Activated CD8-positive, alpha-beta T cell treated with anti-CD3 and anti-CD28 coated beads, Interleukin-2, amount 10 ng/mL, durations not matched to agents 7 days and 5 days (primary cell): ENCODE measurements around the gene PTMA. TPM values are rescaled to one million over a fixed set of nuclear protein-coding genes. Genes with fewer than 3 reads are reported as not detected.

Experiments used
- ATAC-seq: fragments of 150-1000 bp; cut with Tn5 transposase; one replicate; pipeline ENCODE4 v1.10.0; 2021; ENCODE audit warnings: moderate library complexity
- CTCF ChIA-PET: fragments of 350-600 bp; sonication (Branson Sonifier 250); formaldehyde crosslinking; loops from one replicate; lab custom pipeline; 2021; ENCODE audit warnings: antibody characterized with exemption; lab: Charles Lee
- POLR2A ChIA-PET: fragments of 350-600 bp; sonication (Branson Sonifier 250); formaldehyde crosslinking; loops from one replicate; lab custom pipeline; 2021; ENCODE audit warnings: antibody characterized with exemption; lab: Charles Lee
- DNase-seq: peaks from one replicate; pipeline ENCODE4 v3.0.0-alpha.2; 2020
- H3K27ac Mint-ChIP-seq: one replicate; pipeline ENCODE4 v1.8.0; 2021; ENCODE audit warnings: mild to moderate bottlenecking, mixed read lengths
- H3K27me3 Mint-ChIP-seq: one replicate; pipeline ENCODE4 v1.8.0; 2021; ENCODE audit warnings: low read depth, mixed read lengths
- H3K36me3 Mint-ChIP-seq: one replicate; pipeline ENCODE4 v1.8.0; 2021; ENCODE audit warnings: low read depth, mixed read lengths
- H3K4me1 Mint-ChIP-seq: one replicate; pipeline ENCODE4 v1.8.0; 2021; ENCODE audit warnings: low read depth, mixed read lengths
- H3K4me3 Mint-ChIP-seq: one replicate; pipeline ENCODE4 v1.8.0; 2021; ENCODE audit warnings: mild to moderate bottlenecking, mixed read lengths
- H3K9me3 Mint-ChIP-seq: one replicate; pipeline ENCODE4 v1.8.0; 2022; ENCODE audit warnings: mixed read lengths; ENCODE audit not compliant: insufficient read depth
- total RNA-seq, 2 experiments: library from RNA; stranded (reverse); gene quantifications; one replicate each; pipeline ENCODE4 v1.2.3, GENCODE V29; 2021

Gene PTMA
- total RNA-seq, 2 experiments from 2014 or later = 1,769 to 1,842 TPM

- peaks cover 24% of the 10 kb centered on the region for H3K4me1 Mint-ChIP-seq
- H3K27me3 Mint-ChIP-seq = peaks cover 1% of the 10 kb centered on the region
- no peak overlapping the region for H3K27ac Mint-ChIP-seq
- ChIA-PET CTCF (interaction anchor here (1.3 to 9.6 kb wide), 6 partner anchors 8 to 200 kb away, joined by 3 to 648 read pairs (median 42); no protein-coding TSS in a partner anchor), POLR2A (interaction anchor here (1.3 to 6.6 kb wide), 4 partner anchors 9 to 105 kb away, joined by 3 to 75 read pairs (median 4); partner anchors contain the start of gene PTMA)
- no peaks in the 10 kb centered on the region for H3K9me3 Mint-ChIP-seq
- DNase-seq (no peak), ATAC-seq (no peak)
- H3K4me3 Mint-ChIP-seq = no peak overlapping the region
- H3K36me3 Mint-ChIP-seq = peaks cover 16% of the 10 kb centered on the region
Observed at GRCh38 chr2:231717281-231718171, 9.2 kb downstream of the PTMA start.

- POLR2A ChIA-PET = no interaction called here
- ATAC-seq (no peak), DNase-seq (no peak)
- Mint-ChIP-seq H3K27me3 (peaks cover 1% of the 10 kb centered on the region), H3K4me3 (no peak overlapping the region), H3K36me3 (peaks cover 5% of the 10 kb centered on the region), H3K9me3 (no peaks in the 10 kb centered on the region), H3K4me1 (peaks cover 23% of the 10 kb centered on the region), H3K27ac (no peak overlapping the region)
- CTCF ChIA-PET = interaction anchor here (9.6 kb wide), 1 partner anchor 34 kb away, joined by 648 read pairs; no protein-coding TSS in a partner anchor
Observed at GRCh38 chr2:231718799-231719198, 10.5 kb downstream of the PTMA start.

GRCh38 chr2:231720292-231720986, 12.1 kb downstream of the PTMA start:
- Mint-ChIP-seq H3K4me3 (no peak overlapping the region), H3K27me3 (peaks cover 1% of the 10 kb centered on the region), H3K27ac (no peak overlapping the region), H3K9me3 (no peaks in the 10 kb centered on the region), H3K36me3 (no peaks in the 10 kb centered on the region), H3K4me1 (peaks cover 14% of the 10 kb centered on the region)
- POLR2A ChIA-PET = interaction anchor here (0.8 to 1.9 kb wide), 3 partner anchors 10 to 107 kb away, joined by 3 to 8 read pairs (median 4); partner anchors contain the start of gene PTMA
- ATAC-seq (no peak), DNase-seq (no peak)
- CTCF ChIA-PET = interaction anchor here (1.1 to 9.6 kb wide), 4 partner anchors 36 to 119 kb away, joined by 3 to 648 read pairs (median 5); no protein-coding TSS in a partner anchor

DNA sequence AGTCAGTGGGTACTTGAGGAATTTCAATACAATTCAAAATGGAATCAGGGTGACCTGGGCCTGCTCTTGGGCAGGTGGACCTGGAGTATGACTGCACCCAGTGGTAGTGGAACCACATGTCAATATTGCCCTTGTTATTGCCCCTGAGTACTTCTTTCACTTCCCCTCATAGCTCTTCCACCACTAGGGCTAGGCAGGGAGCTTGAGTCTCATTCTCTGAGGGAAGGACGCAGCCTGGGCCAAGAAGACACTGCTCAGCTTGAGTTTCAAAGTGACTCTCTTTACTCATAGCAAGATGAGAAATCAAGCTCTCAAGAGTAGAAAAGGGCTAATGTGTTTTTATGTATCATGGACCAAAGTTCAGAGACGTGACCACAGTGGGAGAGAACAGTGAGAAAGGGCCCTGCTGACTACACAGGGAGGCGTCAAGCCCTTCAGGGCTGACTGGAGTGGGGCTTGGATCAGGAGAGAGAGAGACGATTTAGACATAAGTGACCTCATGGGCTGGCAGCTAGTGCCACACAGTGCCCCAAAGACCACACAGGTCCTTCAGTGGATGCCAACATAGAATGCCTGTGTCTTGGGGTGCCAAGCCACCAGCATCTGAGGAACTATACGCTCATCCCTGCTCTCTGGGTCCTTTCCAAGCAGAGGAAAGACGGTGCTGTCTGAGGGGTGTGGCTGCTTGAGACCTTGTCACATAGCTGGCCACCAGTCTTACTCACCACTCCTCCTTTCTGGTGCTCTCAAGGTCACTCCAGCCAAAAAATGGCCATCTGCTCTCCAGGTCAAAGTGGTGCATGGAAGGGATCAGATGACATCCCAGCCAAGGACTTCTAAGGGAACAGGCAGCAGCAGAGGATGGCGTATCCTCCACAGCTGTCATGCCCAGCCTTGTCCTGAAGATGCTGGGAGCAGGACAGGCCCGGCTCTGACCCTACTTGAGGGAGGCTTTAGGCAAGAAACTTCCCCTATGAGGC, 13.0 kb downstream of the PTMA start:
- ChIA-PET CTCF (interaction anchor here (0.8 to 2.0 kb wide), 7 partner anchors 7 to 120 kb away, joined by 3 to 12 read pairs (median 3); no protein-coding TSS in a partner anchor), POLR2A (interaction anchor here (1.0 to 1.9 kb wide), 2 partner anchors 13 to 108 kb away, joined by 4 to 8 read pairs; partner anchors contain the start of gene PTMA)
- Mint-ChIP-seq H3K27me3 (peaks cover 1% of the 10 kb centered on the region), H3K27ac (no peak overlapping the region), H3K4me3 (no peak overlapping the region), H3K9me3 (no peaks in the 10 kb centered on the region), H3K4me1 (peaks cover 9% of the 10 kb centered on the region), H3K36me3 (no peaks in the 10 kb centered on the region)
- ATAC-seq (no peak), DNase-seq (no peak)

DNA sequence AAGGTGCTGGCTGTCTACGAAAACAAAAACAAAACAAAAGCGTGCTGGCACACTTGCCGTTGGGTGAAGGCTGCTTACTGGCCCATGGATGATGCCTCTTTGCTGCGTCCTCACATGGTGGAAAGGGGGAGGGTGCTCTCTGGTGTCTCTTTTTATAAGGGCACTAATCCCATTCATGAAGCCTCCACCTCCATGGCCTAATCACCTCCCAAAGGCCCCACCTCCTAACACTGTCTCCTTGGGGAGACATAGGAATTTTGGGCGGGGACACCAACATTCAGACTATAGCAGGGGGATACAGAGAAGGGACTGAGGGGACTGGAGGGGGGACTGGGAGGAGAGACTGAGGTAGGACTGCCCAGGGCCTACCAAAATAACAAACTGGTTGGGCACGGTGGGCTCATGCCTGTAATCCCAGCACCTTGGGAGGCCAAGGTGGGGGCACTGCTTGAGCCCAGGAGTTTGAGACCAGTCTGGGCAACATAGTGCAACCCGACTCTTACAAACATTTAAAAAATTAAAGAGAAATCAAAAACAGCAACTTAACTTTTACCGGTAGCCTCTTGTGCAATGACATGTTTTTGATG, 14.5 kb downstream of the PTMA start:
- Mint-ChIP-seq H3K9me3 (no peaks in the 10 kb centered on the region), H3K36me3 (no peaks in the 10 kb centered on the region)
- CTCF ChIA-PET = interaction anchor here (1.0 to 2.0 kb wide), 3 partner anchors 9 to 121 kb away, joined by 3 to 12 read pairs (median 3); no protein-coding TSS in a partner anchor

DNA sequence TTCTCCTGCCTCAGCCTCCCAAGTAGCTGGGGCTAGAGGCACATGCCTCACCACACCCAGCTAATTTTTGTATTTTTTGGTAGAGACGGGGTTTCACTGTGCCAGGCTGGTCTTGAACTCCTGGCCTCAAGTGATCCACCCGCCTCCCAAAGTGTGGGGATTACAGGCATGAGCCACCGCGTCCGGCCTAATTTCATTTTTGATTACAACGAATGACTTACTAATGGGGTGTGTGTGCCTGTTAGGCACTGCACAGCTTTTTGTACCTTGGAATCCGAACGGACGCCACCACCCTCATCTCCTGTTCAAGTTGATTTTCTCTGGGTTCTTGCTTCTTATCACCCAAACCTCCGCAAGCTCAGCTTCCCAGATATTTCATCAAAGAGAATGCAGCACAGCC, 17.2 kb downstream of the PTMA start:
- ATAC-seq (no peak), DNase-seq (no peak)
- H3K27ac Mint-ChIP-seq = no peak overlapping the region
- H3K9me3 Mint-ChIP-seq = no peaks in the 10 kb centered on the region
- CTCF ChIA-PET = interaction anchor here (1.0 to 3.1 kb wide), 7 partner anchors 9 to 114 kb away, joined by 3 to 50 read pairs (median 5); no protein-coding TSS in a partner anchor
- H3K36me3 Mint-ChIP-seq = peaks cover 1% of the 10 kb centered on the region
- H3K27me3 Mint-ChIP-seq = no peaks in the 10 kb centered on the region
- POLR2A ChIA-PET = no interaction called here
- H3K4me1 Mint-ChIP-seq = peaks cover 9% of the 10 kb centered on the region
- no peak overlapping the region for H3K4me3 Mint-ChIP-seq

More for the DNA sequence above, 14.5 kb downstream of the PTMA start:
- no peak overlapping the region for H3K27ac Mint-ChIP-seq
- ATAC-seq = no peak
- no peak for DNase-seq
- POLR2A ChIA-PET = no interaction called here
- H3K27me3 Mint-ChIP-seq = peaks cover 1% of the 10 kb centered on the region
- H3K4me3 Mint-ChIP-seq = no peak overlapping the region
- H3K4me1 Mint-ChIP-seq = peaks cover 9% of the 10 kb centered on the region

DNA sequence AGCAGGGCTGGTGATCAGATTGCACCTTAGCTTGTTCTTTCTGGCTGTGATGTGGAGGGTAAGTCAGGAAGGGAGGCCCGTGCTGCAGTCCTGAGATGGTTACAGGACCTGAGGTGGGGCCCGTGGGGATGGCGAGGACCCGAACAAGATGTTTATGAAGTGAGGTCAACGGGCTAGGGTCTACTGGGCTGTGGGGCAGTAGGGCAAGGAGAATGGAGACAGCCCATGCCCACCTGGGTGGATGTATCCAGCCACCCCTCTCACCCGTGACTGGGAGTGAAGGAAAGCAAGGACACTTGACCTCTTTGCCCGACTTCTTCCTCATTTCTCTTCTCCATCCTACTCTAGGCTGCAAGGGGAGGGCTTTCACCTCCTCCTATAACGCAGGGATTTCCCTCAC, 18.0 kb downstream of the PTMA start:
- Mint-ChIP-seq H3K36me3 (peaks cover 1% of the 10 kb centered on the region), H3K27me3 (no peaks in the 10 kb centered on the region), H3K4me1 (peaks cover 9% of the 10 kb centered on the region), H3K27ac (no peak overlapping the region), H3K9me3 (no peaks in the 10 kb centered on the region), H3K4me3 (no peak overlapping the region)
- CTCF ChIA-PET = interaction anchor here (1.0 to 3.1 kb wide), 6 partner anchors 12 to 115 kb away, joined by 3 to 50 read pairs (median 10); no protein-coding TSS in a partner anchor
- POLR2A ChIA-PET = no interaction called here
- ATAC-seq = no peak
- no peak for DNase-seq

- H3K9me3 Mint-ChIP-seq = no peaks in the 10 kb centered on the region
Observed at GRCh38 chr2:231727621-231728020, 19.3 kb downstream of the PTMA start.

DNA sequence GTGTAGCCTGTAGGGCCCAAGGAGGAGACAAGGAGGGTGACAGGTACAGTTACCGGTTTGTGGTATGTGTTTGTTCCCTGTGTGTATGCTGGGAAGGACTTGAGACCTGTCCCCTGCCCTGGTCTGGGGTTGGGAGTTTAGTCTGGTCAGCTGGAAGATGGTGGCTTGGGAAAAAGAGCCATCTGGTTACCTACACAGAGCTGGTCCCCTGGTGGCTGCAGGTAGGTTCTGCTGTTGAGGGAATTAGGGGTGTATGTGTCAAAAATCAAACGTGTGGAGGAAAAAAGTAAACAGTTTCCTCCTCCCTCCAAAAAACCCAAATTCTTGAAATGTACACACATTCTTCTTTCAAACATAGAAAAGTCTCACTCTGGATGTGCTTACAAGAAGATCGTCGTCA, 24.3 kb downstream of the PTMA start:
- ChIA-PET POLR2A (no interaction called here), CTCF (interaction anchor here (0.9 kb wide), 1 partner anchor 18 kb away, joined by 4 read pairs; no protein-coding TSS in a partner anchor)
- H3K27ac Mint-ChIP-seq = no peak overlapping the region

More at GRCh38 chr2:231727621-231728020, 19.3 kb downstream of the PTMA start:
- Mint-ChIP-seq H3K4me1 (peaks cover 8% of the 10 kb centered on the region), H3K27me3 (no peaks in the 10 kb centered on the region), H3K27ac (no peak overlapping the region), H3K36me3 (peaks cover 3% of the 10 kb centered on the region), H3K4me3 (no peak overlapping the region)
- ATAC-seq = no peak
- CTCF ChIA-PET = interaction anchor here (0.9 to 1.2 kb wide), 3 partner anchors 13 to 50 kb away, joined by 3 read pairs; no protein-coding TSS in a partner anchor
- DNase-seq = no peak
- POLR2A ChIA-PET = no interaction called here

DNA sequence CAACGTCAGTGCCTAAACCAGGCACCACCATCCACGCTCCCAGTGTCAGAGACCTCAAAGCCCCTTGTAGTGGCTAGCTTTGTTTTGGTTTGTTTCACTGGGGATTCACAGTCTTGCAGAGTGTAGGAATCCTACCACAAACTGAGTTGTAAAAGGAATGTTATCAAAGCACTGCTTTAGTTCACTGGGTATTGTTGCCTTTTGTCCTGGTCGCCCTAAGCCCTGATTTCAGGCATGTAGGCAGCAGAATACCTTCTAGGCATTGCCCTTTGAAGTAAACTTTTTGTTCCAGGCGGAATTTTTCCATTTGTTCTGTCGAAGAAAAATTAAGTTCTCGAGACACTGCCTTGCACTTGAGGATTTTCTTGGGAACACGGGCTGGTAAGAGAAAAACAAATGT, 29.4 kb downstream of the PTMA start:
- Mint-ChIP-seq H3K4me3 (no peak overlapping the region), H3K27me3 (no peaks in the 10 kb centered on the region), H3K4me1 (no peaks in the 10 kb centered on the region), H3K27ac (no peak overlapping the region), H3K36me3 (peaks cover 13% of the 10 kb centered on the region), H3K9me3 (no peaks in the 10 kb centered on the region)
- DNase-seq (no peak), ATAC-seq (no peak)
- ChIA-PET POLR2A (no interaction called here), CTCF (no interaction called here)

More for the DNA sequence above, 24.3 kb downstream of the PTMA start:
- H3K27me3 Mint-ChIP-seq = no peaks in the 10 kb centered on the region
- no peak overlapping the region for H3K4me3 Mint-ChIP-seq
- DNase-seq (no peak), ATAC-seq (no peak)
- no peaks in the 10 kb centered on the region for H3K4me1 Mint-ChIP-seq
- H3K9me3 Mint-ChIP-seq = no peaks in the 10 kb centered on the region
- H3K36me3 Mint-ChIP-seq = peaks cover 8% of the 10 kb centered on the region
